ENCODE data around the gene GGA3.

GGA3 gene

DNA sequence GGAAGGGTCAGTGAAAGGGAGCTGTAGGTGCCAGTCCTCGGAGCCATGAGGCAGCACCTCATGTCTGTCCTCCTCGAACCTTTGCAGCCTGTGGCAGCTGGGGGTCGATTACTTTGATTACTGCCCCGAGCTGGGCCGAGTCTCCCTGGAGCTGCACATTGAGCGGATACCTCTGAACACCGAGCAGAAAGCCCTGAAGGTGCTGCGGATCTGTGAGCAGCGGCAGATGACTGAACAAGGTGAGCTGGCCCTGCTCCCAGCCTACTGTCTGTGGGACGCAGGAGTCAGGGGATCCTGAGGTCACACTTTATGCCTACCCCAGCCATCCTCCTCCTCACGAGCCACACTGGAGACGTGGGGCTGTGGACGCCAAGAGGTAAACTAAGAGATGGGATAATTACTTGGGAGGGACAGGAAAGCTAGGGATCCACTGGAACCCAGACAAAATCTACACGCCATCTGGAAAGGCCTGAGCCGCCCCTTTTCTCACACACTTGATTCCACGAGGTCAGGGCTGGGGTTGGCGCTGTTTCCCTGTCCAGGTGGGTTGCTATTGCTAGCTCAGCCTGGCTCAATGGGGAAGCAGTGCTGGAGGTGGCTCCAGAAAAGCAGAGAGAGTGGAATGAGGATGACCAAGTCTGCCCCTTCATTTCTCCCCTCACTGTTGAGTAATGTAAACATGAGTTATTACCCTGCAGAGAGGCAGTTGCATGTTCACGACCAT lies 29.5 kb downstream of the GGA3 start:
- TF ChIP-seq EP300 (IDR thresholded peaks at IDR 0.05; ENCODE audit: borderline replicate concordance) (no peak), YY1 (IDR thresholded peaks at IDR 0.05; ENCODE audit: low read depth) (no peak), EGR1 (IDR thresholded peaks at IDR 0.05) (no peak), TEAD4 (IDR thresholded peaks at IDR 0.05) (no peak), ZBTB7A (IDR thresholded peaks at IDR 0.05; ENCODE audit: low read depth) (no peak), RAD21 (IDR thresholded peaks at IDR 0.05; ENCODE audit: low read depth) (no peak), CEBPB (IDR thresholded peaks at IDR 0.05) (no peak), FOXM1 (IDR thresholded peaks at IDR 0.05; ENCODE audit: borderline replicate concordance, low read depth) (no peak), CREB1 (IDR thresholded peaks at IDR 0.05; ENCODE audit: low read depth) (no peak), TAF1 (IDR thresholded peaks at IDR 0.05; ENCODE audit: low read depth) (no peak), TCF12 (IDR thresholded peaks at IDR 0.05; ENCODE audit: low read depth) (no peak), NFIC (IDR thresholded peaks at IDR 0.05) (no peak)
- TF ChIP-seq, protein P1, sequence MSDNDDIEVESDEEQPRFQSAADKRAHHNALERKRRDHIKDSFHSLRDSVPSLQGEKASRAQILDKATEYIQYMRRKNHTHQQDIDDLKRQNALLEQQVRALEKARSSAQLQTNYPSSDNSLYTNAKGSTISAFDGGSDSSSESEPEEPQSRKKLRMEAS (IDR thresholded peaks at IDR 0.05) = no peak
- TF ChIP-seq, protein P2, sequence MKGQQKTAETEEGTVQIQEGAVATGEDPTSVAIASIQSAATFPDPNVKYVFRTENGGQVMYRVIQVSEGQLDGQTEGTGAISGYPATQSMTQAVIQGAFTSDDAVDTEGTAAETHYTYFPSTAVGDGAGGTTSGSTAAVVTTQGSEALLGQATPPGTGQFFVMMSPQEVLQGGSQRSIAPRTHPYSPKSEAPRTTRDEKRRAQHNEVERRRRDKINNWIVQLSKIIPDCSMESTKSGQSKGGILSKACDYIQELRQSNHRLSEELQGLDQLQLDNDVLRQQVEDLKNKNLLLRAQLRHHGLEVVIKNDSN (IDR thresholded peaks at IDR 0.05) = no peak
- TF ChIP-seq, protein P3, sequence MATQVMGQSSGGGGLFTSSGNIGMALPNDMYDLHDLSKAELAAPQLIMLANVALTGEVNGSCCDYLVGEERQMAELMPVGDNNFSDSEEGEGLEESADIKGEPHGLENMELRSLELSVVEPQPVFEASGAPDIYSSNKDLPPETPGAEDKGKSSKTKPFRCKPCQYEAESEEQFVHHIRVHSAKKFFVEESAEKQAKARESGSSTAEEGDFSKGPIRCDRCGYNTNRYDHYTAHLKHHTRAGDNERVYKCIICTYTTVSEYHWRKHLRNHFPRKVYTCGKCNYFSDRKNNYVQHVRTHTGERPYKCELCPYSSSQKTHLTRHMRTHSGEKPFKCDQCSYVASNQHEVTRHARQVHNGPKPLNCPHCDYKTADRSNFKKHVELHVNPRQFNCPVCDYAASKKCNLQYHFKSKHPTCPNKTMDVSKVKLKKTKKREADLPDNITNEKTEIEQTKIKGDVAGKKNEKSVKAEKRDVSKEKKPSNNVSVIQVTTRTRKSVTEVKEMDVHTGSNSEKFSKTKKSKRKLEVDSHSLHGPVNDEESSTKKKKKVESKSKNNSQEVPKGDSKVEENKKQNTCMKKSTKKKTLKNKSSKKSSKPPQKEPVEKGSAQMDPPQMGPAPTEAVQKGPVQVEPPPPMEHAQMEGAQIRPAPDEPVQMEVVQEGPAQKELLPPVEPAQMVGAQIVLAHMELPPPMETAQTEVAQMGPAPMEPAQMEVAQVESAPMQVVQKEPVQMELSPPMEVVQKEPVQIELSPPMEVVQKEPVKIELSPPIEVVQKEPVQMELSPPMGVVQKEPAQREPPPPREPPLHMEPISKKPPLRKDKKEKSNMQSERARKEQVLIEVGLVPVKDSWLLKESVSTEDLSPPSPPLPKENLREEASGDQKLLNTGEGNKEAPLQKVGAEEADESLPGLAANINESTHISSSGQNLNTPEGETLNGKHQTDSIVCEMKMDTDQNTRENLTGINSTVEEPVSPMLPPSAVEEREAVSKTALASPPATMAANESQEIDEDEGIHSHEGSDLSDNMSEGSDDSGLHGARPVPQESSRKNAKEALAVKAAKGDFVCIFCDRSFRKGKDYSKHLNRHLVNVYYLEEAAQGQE (IDR thresholded peaks at IDR 0.05; ENCODE audit: low read depth) = no peak

DNA sequence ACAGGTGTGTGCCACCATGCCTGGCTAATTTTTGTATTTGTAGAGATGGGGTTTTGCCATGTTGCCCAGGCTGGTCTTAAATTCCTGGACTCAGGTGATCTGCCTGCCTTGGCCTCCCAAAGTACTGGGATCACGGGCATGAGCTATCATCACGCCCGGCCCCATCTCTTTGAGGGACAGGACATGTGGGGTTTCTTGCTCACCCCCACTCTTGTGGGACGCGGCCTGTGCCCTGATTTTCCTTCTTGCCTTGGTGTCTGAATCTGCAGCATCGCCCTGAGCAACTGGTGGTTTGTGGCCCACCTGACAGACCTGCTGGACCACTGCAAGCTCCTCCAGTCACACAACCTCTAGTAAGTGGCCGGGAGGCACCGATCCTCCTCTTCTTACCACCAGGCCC lies 30.3 kb downstream of the GGA3 start:
- TF ChIP-seq, protein P2 (IDR thresholded peaks at IDR 0.05) = no peak
- TF ChIP-seq RAD21 (IDR thresholded peaks at IDR 0.05; ENCODE audit: low read depth) = no peak
- TF ChIP-seq TCF12 (IDR thresholded peaks at IDR 0.05; ENCODE audit: low read depth) = no peak
- TF ChIP-seq NFIC (IDR thresholded peaks at IDR 0.05) = no peak
- no peak for TF ChIP-seq YY1 (IDR thresholded peaks at IDR 0.05; ENCODE audit: low read depth)
- TF ChIP-seq EGR1 (IDR thresholded peaks at IDR 0.05) = no peak
- TF ChIP-seq, protein P3 (IDR thresholded peaks at IDR 0.05; ENCODE audit: low read depth) = no peak
- TF ChIP-seq, protein P1 (IDR thresholded peaks at IDR 0.05) = no peak
- no peak for TF ChIP-seq TEAD4 (IDR thresholded peaks at IDR 0.05)
- TF ChIP-seq CEBPB (IDR thresholded peaks at IDR 0.05) = no peak
- TF ChIP-seq EP300 (IDR thresholded peaks at IDR 0.05; ENCODE audit: borderline replicate concordance) = no peak
- TF ChIP-seq TAF1 (IDR thresholded peaks at IDR 0.05; ENCODE audit: low read depth) = no peak
- no peak for TF ChIP-seq FOXM1 (IDR thresholded peaks at IDR 0.05; ENCODE audit: borderline replicate concordance, low read depth)

DNA sequence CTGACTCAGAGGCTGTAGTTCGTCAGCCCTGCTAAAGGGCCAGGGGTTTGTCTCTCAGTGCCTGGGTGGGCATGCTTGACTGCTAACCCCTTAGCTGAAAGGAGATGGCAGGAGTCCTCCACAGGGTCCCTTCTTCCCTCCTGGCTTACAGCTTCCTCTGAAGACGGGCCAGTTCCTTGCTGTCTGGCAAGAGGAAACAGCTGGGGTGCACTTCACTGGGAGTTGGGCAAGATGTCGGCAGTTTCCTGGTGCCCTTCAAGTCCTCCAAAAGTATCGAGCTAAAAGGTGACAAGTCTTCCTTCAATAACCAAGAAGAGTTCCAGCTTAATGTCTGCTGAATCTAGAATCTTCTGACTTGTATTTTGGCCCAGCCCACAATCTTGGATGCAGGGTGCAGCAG lies 32.6 kb downstream of the GGA3 start:
- no peak for TF ChIP-seq TEAD4 (IDR thresholded peaks at IDR 0.05)
- TF ChIP-seq, protein P1 (IDR thresholded peaks at IDR 0.05) = no peak

DNA sequence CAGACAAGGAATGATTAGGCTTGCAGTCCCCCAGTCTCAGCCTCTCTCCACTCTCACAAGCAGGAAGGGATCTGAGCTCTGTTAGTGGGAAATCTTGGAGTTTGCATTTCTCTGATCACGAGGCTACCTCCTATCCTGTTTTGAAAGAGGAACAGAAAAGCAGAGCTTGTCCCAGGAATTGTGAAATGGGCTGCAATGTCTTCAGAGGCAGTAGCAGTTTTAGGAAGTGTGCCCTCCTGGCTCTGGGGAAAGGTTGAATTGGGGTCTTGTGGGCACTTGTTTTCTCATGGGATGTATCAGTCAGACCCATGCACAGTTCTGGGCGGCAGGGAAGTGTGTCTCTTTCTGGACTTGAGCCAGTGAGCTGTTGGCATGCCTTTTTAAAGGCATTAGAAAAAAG lies 33.1 kb downstream of the GGA3 start:
- TF ChIP-seq, protein P3 (IDR thresholded peaks at IDR 0.05; ENCODE audit: low read depth) = no peak
- TF ChIP-seq YY1 (IDR thresholded peaks at IDR 0.05; ENCODE audit: low read depth) (no peak), TCF12 (IDR thresholded peaks at IDR 0.05; ENCODE audit: low read depth) (no peak), ZBTB7A (IDR thresholded peaks at IDR 0.05; ENCODE audit: low read depth) (no peak), CEBPB (IDR thresholded peaks at IDR 0.05) (no peak), CREB1 (IDR thresholded peaks at IDR 0.05; ENCODE audit: low read depth) (no peak), RAD21 (IDR thresholded peaks at IDR 0.05; ENCODE audit: low read depth) (no peak), EGR1 (IDR thresholded peaks at IDR 0.05) (no peak), EP300 (IDR thresholded peaks at IDR 0.05; ENCODE audit: borderline replicate concordance) (no peak), NFIC (IDR thresholded peaks at IDR 0.05) (no peak), FOXM1 (IDR thresholded peaks at IDR 0.05; ENCODE audit: borderline replicate concordance, low read depth) (no peak), TAF1 (IDR thresholded peaks at IDR 0.05; ENCODE audit: low read depth) (no peak), TEAD4 (IDR thresholded peaks at IDR 0.05) (no peak)
- TF ChIP-seq, protein P1 (IDR thresholded peaks at IDR 0.05) = no peak
- TF ChIP-seq, protein P2 (IDR thresholded peaks at IDR 0.05) = no peak
